ACC112 (cell line): ENCODE data around the gene BIRC5.
A peak's percentile ranks its signal among the peaks of the same experiment; 100 is the strongest.
"Not testable (repeated sequence)": the region's sequence is repeated elsewhere in the genome, so short reads cannot be mapped to it uniquely, and the experiment has no call there.

ENCODE experiments used
- H2AFZ ChIP-seq: fragments of 200-600 bp; sonication (generic); one replicate; pipeline ENCODE4 v1.6.0; 2017; ENCODE audit warnings: antibody characterized with exemption, low read length; ENCODE audit not compliant: unreplicated experiment
- H3K27ac ChIP-seq: fragments of 200-600 bp; sonication (generic); 2 replicates; pipeline ENCODE4 v1.5.1; 2014; ENCODE audit warnings: low read depth, mild to moderate bottlenecking, antibody characterized with exemption, low read length, moderate library complexity
- H3K27me3 ChIP-seq: fragments of 200-600 bp; sonication (generic); 2 replicates; pipeline ENCODE4 v1.6.1; 2014; ENCODE audit warnings: mild to moderate bottlenecking, antibody characterized with exemption, low read length, moderate library complexity, mixed read lengths; ENCODE audit not compliant: insufficient read depth
- H3K36me3 ChIP-seq: fragments of 200-600 bp; sonication (generic); 2 replicates; pipeline ENCODE4 v1.6.1; 2016; ENCODE audit warnings: mild to moderate bottlenecking, antibody characterized with exemption, low read length, moderate library complexity, mixed read lengths; ENCODE audit not compliant: insufficient read depth
- H3K4me1 ChIP-seq: fragments of 200-600 bp; sonication (generic); one replicate; pipeline ENCODE4 v1.6.1; 2016; ENCODE audit warnings: low read length, mixed read lengths; ENCODE audit not compliant: insufficient read depth, unreplicated experiment, control insufficient read depth
- H3K4me3 ChIP-seq: fragments of 200-600 bp; sonication (generic); 2 replicates; pipeline ENCODE4 v1.5.1; 2014; ENCODE audit warnings: mild to moderate bottlenecking, low read depth, low read length
- H3K79me2 ChIP-seq: fragments of 200-600 bp; sonication (generic); one replicate; pipeline ENCODE4 v1.6.0; 2016; ENCODE audit warnings: low read length; ENCODE audit not compliant: control insufficient read depth, unreplicated experiment, insufficient read depth

Gene BIRC5

DNA sequence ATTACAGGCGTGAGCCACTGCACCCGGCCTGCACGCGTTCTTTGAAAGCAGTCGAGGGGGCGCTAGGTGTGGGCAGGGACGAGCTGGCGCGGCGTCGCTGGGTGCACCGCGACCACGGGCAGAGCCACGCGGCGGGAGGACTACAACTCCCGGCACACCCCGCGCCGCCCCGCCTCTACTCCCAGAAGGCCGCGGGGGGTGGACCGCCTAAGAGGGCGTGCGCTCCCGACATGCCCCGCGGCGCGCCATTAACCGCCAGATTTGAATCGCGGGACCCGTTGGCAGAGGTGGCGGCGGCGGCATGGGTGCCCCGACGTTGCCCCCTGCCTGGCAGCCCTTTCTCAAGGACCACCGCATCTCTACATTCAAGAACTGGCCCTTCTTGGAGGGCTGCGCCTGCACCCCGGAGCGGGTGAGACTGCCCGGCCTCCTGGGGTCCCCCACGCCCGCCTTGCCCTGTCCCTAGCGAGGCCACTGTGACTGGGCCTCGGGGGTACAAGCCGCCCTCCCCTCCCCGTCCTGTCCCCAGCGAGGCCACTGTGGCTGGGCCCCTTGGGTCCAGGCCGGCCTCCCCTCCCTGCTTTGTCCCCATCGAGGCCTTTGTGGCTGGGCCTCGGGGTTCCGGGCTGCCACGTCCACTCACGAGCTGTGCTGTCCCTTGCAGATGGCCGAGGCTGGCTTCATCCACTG is at the start of gene BIRC5:
BIRC5 (plus strand) TSS at position 238 of the 690 bp plus-strand sequence; CDS start at position 302, 64 bp downstream.
- peak within 1 kb of the TSS; percentile 91 for H3K4me3 ChIP-seq
- no peaks in the 10 kb centered on the region for H3K36me3 ChIP-seq
- H3K27me3 ChIP-seq = no peaks in the 10 kb centered on the region
- H3K4me1 ChIP-seq = peaks cover 12% of the 10 kb centered on the region
- peaks cover 34% of the 10 kb centered on the region for H3K79me2 ChIP-seq
- H3K27ac ChIP-seq = peak within 1 kb of the TSS; percentile 67
- H2AFZ ChIP-seq = peak within 1 kb of the TSS; percentile 79

DNA sequence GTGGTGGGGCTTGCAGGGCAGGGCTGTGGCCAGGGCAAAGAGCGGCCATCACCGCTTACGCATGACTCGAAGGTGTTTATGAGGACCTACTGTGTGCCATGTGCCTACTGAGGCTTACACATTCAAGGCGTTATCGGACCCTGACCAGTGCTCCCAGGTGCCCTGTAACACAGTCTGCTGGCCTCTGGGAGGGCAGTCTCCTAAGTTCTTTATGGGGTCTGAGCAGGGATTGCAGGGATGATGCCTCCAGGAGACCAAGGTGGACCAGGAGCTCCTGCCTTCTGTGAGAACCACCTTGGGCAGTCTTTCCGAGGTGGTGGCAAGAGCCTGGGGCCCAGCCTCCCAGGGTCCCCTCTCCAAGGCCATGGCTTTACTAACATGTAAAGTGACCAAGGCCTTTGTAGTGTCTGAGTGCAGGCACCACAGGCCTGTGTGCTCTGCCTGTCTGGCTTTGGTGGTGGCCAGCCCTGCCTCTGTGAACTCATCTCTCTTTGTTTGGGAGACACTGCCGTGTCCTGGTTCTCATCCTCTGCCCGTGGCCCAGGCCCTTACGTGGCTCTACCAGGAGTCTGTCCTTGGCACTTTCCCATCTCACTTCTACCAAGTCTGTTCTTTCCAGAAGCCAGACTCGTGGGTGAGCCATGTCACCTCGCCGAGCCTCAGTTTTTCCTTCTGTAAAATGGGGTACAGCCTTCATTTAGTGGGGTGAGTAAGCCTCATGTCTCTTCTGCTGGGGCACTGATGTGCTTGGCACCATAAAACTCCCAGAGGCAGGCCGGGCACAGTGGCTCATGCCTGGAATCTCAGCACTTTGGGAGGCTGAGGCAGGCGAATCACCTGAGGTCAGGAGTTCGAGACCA is 49.1 kb upstream of the BIRC5 start:
- Histone ChIP-seq H3K27me3 (no peaks in the 10 kb centered on the region), H3K4me3 (no peak overlapping the region), H2AFZ (no peak overlapping the region), H3K36me3 (no peaks in the 10 kb centered on the region), H3K4me1 (no peaks in the 10 kb centered on the region), H3K27ac (no peak overlapping the region), H3K79me2 (no peaks in the 10 kb centered on the region)

DNA sequence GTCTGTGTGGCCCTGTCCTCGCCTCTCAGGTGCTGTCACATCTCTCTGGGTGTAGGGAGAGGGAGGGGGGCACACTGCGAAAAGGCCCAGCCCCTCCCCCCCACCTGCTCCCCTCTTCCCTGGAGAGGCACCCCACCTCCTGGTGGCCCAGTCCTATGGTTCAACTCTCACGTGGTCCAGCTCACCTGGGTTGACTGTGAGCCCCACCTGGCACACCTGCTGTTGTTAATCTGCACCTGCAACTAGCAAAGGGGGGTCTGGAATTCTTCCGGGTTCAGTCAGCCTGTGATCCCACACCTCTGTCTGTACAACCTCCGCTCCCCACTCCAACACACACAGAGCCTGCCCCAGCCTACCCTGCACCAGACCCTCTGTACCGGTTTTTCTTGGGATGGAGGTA is 47.6 kb upstream of the BIRC5 start:
- no peak overlapping the region for H3K4me3 ChIP-seq
- H3K27ac ChIP-seq = no peak overlapping the region
- no peaks in the 10 kb centered on the region for H3K27me3 ChIP-seq
- no peak overlapping the region for H2AFZ ChIP-seq
- no peaks in the 10 kb centered on the region for H3K36me3 ChIP-seq
- H3K79me2 ChIP-seq = no peaks in the 10 kb centered on the region
- H3K4me1 ChIP-seq = no peaks in the 10 kb centered on the region

DNA sequence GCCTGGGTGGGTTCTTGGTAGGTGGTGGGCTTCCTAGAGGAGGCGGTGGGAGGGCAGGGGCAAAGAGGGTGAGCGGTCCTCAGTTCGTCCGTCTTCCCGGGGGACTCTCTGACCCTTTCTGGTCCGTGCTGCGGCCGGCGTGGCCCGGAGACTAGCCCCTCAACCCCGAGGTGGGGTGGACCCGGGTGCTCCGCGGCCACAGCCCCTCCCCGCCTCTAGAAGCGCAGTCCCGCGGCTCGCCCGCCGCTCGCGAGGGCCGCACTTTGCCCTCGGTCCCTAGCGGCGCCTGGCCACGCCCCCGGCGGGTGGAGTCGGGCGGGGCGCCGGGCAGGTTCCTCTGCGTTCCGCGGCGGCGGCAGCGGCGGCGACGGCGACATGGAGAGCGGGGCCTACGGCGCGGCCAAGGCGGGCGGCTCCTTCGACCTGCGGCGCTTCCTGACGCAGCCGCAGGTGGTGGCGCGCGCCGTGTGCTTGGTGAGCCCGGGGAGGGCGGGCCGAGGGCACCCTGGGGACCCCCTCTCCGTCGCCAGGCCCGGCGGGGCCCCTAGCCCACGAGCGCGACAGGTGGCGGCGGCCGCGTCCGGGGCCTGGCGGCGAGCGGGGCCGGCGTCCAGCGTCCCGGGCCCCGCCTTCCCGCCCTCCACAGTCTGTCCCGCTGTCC is 45.7 kb upstream of the BIRC5 start, which contains the start of gene SYNGR2:
SYNGR2 (plus strand) TSS at position 340 of the 661 bp plus-strand sequence; CDS start at position 376, 36 bp downstream.
- Histone ChIP-seq H3K27me3 (no peaks in the 10 kb centered on the region), H3K36me3 (no peaks in the 10 kb centered on the region), H3K4me3 (peak within 1 kb of the TSS; percentile 79), H3K79me2 (no peaks in the 10 kb centered on the region), H3K4me1 (no peaks in the 10 kb centered on the region), H2AFZ (peak within 1 kb of the TSS; percentile 45), H3K27ac (no peak within 1 kb of the TSS)

DNA sequence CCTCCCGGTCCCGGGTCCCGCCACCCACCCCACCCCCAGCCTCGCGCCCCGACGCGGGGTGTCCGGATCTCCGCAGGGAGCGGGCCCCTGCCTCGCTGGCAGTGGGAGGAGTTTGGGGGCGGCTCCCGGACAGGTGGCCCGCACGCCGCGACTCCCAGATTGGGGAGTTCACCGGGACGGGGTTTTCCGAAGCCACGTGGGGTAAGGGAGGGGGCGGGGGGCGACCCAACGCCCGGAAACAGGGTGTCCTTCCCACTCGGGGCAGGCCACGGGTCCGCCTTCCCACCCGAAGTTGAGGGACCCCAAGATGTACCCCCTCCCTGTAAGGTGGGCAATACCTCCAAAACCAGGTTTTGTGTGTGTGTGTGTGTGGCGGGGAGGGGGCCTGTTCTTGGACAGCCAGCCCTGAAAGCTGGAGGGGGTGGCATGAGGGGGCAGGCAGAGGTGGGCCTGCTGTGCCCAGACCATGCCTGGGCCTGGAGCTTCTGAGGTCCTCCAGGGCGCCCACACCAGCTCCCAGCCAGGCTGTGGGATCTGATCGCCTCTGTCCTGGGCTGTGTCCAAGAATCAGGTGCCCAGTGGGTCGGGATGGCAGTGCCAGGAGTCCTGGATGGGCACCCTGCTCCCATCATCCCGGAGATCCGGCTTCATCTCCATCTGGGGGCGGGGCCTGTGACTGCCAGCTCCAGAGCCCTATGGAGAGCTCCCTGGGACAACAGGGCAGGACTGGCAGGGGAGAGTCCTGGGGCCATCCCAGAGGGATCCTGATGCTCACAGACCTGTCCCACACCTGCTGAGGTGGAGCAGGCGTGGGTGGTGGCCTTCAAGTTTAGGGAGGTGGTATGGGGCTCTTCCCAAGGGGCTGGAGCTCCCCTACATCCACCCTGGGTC is 44.9 kb upstream of the BIRC5 start:
- Histone ChIP-seq H3K27ac (no peak overlapping the region), H3K4me1 (no peaks in the 10 kb centered on the region), H3K36me3 (no peaks in the 10 kb centered on the region), H3K27me3 (no peaks in the 10 kb centered on the region), H3K4me3 (peak overlapping the region; percentile 79), H3K79me2 (no peaks in the 10 kb centered on the region), H2AFZ (peak overlapping the region; percentile 45)

DNA sequence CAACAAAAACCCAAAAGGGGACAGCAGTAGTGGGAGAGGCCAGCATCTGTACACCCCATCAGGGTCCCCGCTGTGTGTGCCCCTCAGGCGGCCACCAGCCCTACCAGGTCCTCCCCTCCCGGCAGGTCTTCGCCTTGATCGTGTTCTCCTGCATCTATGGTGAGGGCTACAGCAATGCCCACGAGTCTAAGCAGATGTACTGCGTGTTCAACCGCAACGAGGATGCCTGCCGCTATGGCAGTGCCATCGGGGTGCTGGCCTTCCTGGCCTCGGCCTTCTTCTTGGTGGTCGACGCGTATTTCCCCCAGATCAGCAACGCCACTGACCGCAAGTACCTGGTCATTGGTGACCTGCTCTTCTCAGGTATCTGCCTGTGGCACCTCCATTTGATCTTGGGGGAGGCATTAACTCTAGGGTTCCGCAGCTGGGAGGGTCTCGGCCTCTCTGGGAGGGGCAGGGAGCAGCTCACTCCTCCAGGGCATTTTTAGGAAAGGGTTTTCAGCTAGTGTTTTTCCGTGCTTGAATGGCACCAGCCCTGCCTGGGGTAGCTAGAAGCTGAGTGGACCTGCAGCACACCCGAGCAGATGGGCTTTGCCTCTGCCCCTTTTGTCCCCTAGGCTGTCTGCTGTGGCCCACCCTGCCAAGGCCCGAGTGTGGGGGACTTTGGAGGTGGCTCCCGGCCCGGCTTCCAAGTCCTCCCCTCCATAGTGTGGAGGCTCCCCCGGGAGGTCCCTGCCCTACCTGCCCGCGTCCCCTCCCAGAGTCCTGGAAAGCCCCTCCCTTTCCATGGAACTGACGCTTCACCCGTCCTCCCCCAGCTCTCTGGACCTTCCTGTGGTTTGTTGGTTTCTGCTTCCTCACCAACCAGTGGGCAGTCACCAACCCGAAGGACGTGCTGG is 43.1 kb upstream of the BIRC5 start:
- H3K36me3 ChIP-seq = no peaks in the 10 kb centered on the region
- no peaks in the 10 kb centered on the region for H3K4me1 ChIP-seq
- H2AFZ ChIP-seq = no peak overlapping the region
- no peak overlapping the region for H3K27ac ChIP-seq
- H3K79me2 ChIP-seq = no peaks in the 10 kb centered on the region
- H3K27me3 ChIP-seq = no peaks in the 10 kb centered on the region
- no peak overlapping the region for H3K4me3 ChIP-seq

DNA sequence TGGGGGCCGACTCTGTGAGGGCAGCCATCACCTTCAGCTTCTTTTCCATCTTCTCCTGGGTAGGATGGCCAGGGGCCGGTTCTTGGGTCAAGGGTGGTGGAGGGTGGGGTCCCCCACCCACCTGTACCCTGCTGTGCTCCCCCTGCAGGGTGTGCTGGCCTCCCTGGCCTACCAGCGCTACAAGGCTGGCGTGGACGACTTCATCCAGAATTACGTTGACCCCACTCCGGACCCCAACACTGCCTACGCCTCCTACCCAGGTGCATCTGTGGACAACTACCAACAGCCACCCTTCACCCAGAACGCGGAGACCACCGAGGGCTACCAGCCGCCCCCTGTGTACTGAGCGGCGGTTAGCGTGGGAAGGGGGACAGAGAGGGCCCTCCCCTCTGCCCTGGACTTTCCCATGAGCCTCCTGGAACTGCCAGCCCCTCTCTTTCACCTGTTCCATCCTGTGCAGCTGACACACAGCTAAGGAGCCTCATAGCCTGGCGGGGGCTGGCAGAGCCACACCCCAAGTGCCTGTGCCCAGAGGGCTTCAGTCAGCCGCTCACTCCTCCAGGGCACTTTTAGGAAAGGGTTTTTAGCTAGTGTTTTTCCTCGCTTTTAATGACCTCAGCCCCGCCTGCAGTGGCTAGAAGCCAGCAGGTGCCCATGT is 42.3 kb upstream of the BIRC5 start:
- not testable (repeated sequence) for H3K79me2 ChIP-seq, H3K4me1 ChIP-seq

DNA sequence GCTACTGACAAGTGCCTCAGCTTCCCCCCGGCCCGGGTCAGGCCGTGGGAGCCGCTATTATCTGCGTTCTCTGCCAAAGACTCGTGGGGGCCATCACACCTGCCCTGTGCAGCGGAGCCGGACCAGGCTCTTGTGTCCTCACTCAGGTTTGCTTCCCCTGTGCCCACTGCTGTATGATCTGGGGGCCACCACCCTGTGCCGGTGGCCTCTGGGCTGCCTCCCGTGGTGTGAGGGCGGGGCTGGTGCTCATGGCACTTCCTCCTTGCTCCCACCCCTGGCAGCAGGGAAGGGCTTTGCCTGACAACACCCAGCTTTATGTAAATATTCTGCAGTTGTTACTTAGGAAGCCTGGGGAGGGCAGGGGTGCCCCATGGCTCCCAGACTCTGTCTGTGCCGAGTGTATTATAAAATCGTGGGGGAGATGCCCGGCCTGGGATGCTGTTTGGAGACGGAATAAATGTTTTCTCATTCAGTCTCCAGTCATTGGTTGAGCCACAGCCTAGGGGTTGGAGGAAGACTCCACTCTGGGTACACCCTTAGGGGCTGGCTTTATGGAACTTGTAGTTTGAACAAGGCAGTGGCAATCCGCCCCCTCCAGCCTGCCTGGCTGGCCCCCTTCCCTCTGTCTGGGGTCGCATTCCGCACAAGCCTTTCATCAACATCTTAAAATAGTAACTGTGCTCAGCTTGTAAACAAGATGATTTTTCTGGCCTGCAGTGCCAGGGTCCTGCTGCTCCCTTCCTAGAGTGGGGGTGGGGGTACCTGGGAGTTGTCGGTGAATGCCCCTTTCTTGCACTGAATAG is 41.6 kb upstream of the BIRC5 start:
- Histone ChIP-seq H3K79me2 (no peaks in the 10 kb centered on the region), H3K27me3 (no peaks in the 10 kb centered on the region), H2AFZ (no peak overlapping the region), H3K36me3 (no peaks in the 10 kb centered on the region), H3K27ac (no peak overlapping the region), H3K4me3 (no peak overlapping the region), H3K4me1 (no peaks in the 10 kb centered on the region)

More for the DNA sequence above, 42.3 kb upstream of the BIRC5 start:
- H3K4me3 ChIP-seq, H3K36me3 ChIP-seq, H3K27me3 ChIP-seq, H2AFZ ChIP-seq, H3K27ac ChIP-seq: not testable (repeated sequence)
